Fibroblast of pulmonary artery (primary cell): ENCODE results near the gene SMYD3.

ENCODE experiments used
- DNase-seq: peaks from one replicate; pipeline ENCODE4 v3.0.0-alpha.2; 2010; ENCODE audit warnings: low read depth
- H3K4me3 ChIP-seq: replicated peaks from 2 replicates; pipeline ENCODE4 v1.5.1; 2011; ENCODE audit warnings: low read depth, mild to moderate bottlenecking, control low read depth, low read length, moderate library complexity
- TF ChIP-seq, protein P1 (sequence below): IDR thresholded peaks from 2 replicates; pipeline ENCODE4 v1.5.1; 2011; ENCODE audit warnings: mild to moderate bottlenecking, control low read depth, low read length, inconsistent platforms; ENCODE audit errors: missing control alignments

Gene SMYD3

DNA sequence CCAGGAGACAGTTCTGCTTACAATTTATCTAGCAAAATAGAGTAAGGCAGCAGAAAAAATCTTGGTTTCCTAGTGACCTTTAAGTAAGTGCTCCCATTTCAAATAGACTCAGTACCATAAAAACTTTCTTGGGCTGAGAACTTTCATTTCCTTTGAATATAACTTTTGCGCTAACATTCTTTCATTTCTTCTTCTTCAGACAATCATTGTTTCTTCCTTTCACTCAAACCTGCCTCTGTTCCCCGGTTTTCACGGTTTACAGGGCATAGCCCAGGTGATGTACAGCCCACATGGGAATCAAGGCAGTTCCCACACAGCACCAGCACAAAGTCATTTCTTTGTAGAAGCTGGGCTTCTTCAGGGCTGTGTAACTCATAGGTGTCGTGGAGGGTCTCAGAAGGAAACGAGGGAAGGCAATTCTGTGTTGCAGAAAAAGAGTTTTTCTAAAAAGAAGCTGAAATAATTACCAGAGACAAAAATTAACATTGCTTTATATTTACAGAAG is 611.6 kb downstream of the SMYD3 start:
- H3K4me3 ChIP-seq, result no peak overlapping the region
- TF ChIP-seq, protein P1, sequence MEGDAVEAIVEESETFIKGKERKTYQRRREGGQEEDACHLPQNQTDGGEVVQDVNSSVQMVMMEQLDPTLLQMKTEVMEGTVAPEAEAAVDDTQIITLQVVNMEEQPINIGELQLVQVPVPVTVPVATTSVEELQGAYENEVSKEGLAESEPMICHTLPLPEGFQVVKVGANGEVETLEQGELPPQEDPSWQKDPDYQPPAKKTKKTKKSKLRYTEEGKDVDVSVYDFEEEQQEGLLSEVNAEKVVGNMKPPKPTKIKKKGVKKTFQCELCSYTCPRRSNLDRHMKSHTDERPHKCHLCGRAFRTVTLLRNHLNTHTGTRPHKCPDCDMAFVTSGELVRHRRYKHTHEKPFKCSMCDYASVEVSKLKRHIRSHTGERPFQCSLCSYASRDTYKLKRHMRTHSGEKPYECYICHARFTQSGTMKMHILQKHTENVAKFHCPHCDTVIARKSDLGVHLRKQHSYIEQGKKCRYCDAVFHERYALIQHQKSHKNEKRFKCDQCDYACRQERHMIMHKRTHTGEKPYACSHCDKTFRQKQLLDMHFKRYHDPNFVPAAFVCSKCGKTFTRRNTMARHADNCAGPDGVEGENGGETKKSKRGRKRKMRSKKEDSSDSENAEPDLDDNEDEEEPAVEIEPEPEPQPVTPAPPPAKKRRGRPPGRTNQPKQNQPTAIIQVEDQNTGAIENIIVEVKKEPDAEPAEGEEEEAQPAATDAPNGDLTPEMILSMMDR, result no peak
- no peak for DNase-seq

DNA sequence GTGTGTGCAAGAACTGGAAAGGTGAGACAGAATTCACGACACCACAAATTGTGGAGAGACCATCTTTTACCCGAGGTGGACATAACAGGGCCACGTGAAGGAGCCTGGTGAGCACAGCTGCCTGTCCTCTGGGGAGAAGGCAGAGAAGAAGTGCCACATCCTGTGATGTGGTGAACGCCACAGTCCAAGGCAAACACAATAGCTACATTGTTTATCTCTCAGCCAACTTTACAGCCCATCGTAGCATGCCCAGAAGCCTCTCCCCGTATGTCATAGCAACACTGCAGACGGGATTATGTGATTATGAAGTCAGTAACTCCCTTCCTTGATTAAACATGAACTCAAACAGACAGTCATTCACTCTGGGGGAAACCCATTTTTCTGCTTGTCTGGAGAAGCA is 612.2 kb downstream of the SMYD3 start:
- H3K4me3 ChIP-seq, result no peak overlapping the region
- no peak for DNase-seq
- TF ChIP-seq, protein P1, result no peak

DNA sequence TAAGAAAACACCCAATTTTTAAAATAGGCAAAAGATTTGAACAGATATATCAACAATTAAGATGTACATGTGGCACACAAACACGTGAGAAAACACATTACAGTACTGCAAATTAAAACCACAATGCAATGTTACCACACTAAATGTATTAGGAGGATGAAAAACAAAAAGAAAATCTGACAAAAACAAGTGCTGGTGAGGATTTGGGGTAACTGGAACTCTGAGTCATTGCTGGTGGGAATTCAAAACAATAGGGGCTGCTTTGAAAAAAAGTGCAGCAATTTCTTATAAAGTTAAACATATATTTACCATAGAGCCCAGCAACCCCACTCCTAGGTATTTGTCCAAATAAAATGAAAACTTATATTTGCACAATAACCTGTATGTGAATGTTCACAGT is 614.1 kb downstream of the SMYD3 start:
- no peak overlapping the region for H3K4me3 ChIP-seq
- no peak for DNase-seq
- TF ChIP-seq, protein P1, result no peak

DNA sequence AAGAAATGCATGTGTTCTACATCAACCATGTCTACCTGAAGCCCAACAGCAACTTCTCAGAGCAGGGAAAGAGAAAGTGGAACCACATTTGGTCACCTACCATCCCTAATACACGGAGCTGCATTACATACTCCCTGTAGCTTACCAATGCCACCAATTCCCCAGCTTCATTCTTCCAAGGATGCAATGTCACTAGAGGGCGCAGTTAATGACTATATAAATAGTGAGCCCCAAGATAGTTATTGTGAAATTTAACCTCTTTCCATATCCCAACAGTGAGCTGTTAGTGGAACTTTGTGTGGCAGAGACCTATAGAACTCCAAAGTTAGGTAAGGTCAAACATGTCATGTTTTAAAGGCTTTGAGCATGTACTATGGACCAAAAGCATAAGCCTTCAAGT is 618.3 kb downstream of the SMYD3 start:
- H3K4me3 ChIP-seq, result no peak overlapping the region
- TF ChIP-seq, protein P1, result peak; percentile 48
- DNase-seq, result peak; percentile 66

DNA sequence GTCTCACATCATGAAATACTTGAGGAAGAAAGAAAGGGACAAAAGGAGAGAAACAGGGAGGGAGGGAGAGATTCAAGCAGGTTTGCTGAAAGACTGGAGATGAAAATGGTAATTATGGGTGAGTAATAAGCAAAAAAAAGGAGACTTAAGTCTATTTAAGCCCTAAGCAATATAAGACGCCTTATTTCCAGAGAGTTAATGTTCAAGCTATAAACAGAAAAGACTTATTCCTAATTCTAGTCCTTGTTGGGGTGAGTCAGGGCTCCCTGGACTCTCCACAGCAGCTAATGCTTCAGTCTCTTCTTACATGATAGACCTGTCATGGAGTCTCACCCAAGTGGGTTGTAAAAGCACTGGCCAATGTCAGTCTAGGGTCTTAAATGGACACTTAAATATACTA is 619.2 kb downstream of the SMYD3 start:
- no peak for DNase-seq
- no peak overlapping the region for H3K4me3 ChIP-seq
- TF ChIP-seq, protein P1, result no peak

DNA sequence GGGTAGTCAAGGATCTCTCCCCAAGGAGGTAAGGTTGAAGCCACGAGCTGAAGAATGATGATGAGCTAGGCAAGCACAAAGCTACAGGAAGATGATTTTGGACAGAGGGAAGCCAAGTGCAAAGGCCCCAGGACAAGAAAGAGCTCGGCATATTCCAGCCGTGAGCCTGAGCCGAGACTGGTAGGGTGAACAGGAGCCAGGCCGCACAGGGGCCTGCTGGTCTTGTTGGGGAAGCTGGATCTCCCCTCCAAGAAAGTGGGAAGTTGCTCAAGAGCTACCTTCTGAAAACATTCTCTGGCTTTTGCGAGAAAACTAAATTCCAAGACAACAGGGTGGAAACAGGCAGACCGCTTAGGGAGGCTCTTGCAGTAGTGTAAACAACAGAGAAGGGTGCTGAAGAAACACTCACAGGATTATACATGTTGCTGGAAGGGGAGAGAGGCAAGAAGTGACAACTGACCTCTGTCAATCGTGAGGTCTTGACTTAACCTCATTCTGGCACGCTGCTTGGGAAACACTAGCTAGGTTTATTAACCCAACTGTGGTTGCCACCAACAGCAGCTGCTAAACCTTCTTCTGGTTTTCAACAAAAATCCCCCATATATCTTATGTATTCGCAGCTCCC is 625.2 kb downstream of the SMYD3 start:
- no peak for DNase-seq
- H3K4me3 ChIP-seq, result no peak overlapping the region
- TF ChIP-seq, protein P1, result no peak
